Stomach (tissue), 9 donors: ENCODE data around the gene KAT7. TPM values are rescaled to one million over a fixed set of nuclear protein-coding genes. Genes with fewer than 3 reads are reported as not detected.
A peak's percentile ranks its signal among the peaks of the same experiment; 100 is the strongest.

Source experiments
- DNase-seq, 2 donors: peaks; one replicate each; pipeline versions ENCODE4 v3.0.0 to v3.0.0-alpha.2; 2013 to 2019
- H3K27ac ChIP-seq, 5 donors: fragments of 200-600 bp in 4 of 5; sonication (generic) in 4 of 5; one replicate each; pipeline ENCODE4 v1.5.1; 2013 to 2019; ENCODE audit warnings: mild to moderate bottlenecking in 1 of 5, moderate library complexity in 1 of 5
- H3K27me3 ChIP-seq, 3 donors: fragments of 200-600 bp; sonication (generic); one replicate each; pipeline ENCODE4 v1.5.1; 2017 to 2019; ENCODE audit warnings: mixed run types in 1 of 3
- H3K36me3 ChIP-seq, 4 donors: fragments of 200-600 bp; sonication (generic); 1 replicate in 3 of 4; 2 replicates in 1 of 4; pipeline ENCODE4 v1.5.1; 2016 to 2019
- H3K4me1 ChIP-seq, 4 donors: fragments of 200-600 bp; sonication (generic); one replicate each; pipeline ENCODE4 v1.5.1; 2016 to 2019
- H3K4me3 ChIP-seq, 4 donors: fragments of 200-600 bp; sonication (generic) in 3 of 4; one replicate each; pipeline ENCODE4 v1.5.1; 2016 to 2019; ENCODE audit warnings: mild to moderate bottlenecking in 1 of 4
- H3K9me3 ChIP-seq, 4 donors: fragments of 200-600 bp; sonication (generic); one replicate each; pipeline ENCODE4 v1.5.1; 2016 to 2019
- CTCF ChIP-seq, 7 experiments: fragments of 450-650 bp in 4 of 7; fragments of 200-600 bp in 3 of 7; sonication (generic) in 3 of 7; IDR thresholded peaks; one replicate each; pipeline ENCODE4 v1.5.1; 2016 to 2019; ENCODE audit warnings: antibody characterized with exemption in 7 of 7, control low read depth in 2 of 7, mild to moderate bottlenecking in 1 of 7
- EP300 ChIP-seq: sonication (generic); formaldehyde crosslinking; IDR thresholded peaks from one replicate; pipeline ENCODE4 v1.6.1; 2017; ENCODE audit warnings: antibody characterized with exemption
- POLR2A ChIP-seq, 4 donors: fragments of 450-650 bp; IDR thresholded peaks; one replicate each; pipeline ENCODE4 v1.6.1; 2016; ENCODE audit warnings: antibody characterized with exemption in 4 of 4, control low read depth in 2 of 4, mild to moderate bottlenecking in 1 of 4, moderate library complexity in 1 of 4
- POLR2AphosphoS5 ChIP-seq, 3 donors: sonication (generic); formaldehyde crosslinking; IDR thresholded peaks; one replicate each; pipeline ENCODE4 v1.6.1; 2016; ENCODE audit warnings: antibody characterized with exemption in 3 of 3
- whole genome bisulfite sequencing, 5 donors: extraction: QIAGEN DNeasy Blood & Tissue Kit in 3 of 5; methylation state at CpG; one replicate each; pipeline versions ENCODE4 v1.1.5 to v1.1.7; 2013 to 2018; 5-methylcytosine and 5-hydroxymethylcytosine counted together
- intact Hi-C: fragments of 100-400 bp; cut with DNase I; formaldehyde crosslinking; loops from one replicate; pipeline ENCODE4 v1.15.1; 2023; ENCODE audit warnings: low total_unique reads
- polyA plus RNA-seq, 3 donors: library from polyadenylated mRNA; stranded (reverse); fragments of 200-250 nt; gene quantifications; one replicate each; pipeline ENCODE4 v1.2.3, GENCODE V29; 2013
- total RNA-seq, 5 donors: library from RNA; depleted of rRNA; stranded (reverse); fragments of >200 nt; gene quantifications; one replicate each; pipeline versions ENCODE4 v1.1.0 to v1.2.3, GENCODE V29; 2014 to 2016
- donor health status: healthy with polysubstance abuse.
- donor health status: Bipolar disorder and iron deficiency.
- donor health status: healthy.

KAT7 gene
- total and polyA plus RNA-seq, 8 donors: 5.0 to 92.4 (median 16.0) TPM

- H3K4me3 ChIP-seq: no peak overlapping the region
- H3K4me1 ChIP-seq: peaks cover 15 to 46% (median 36%) of the 10 kb centered on the region in 4 donors
- TF ChIP-seq POLR2AphosphoS5 (IDR thresholded peaks at IDR 0.05): no peak
- TF ChIP-seq EP300: no peak
- no peak for TF ChIP-seq POLR2A (IDR thresholded peaks at IDR 0.05)
- no peak for TF ChIP-seq CTCF (IDR thresholded peaks at IDR 0.05)
- H3K27ac ChIP-seq: peak overlapping the region in 4 of 5 donors; percentile 52 to 74 (median 62)
- intact Hi-C loops: no loop called here
- no peaks in the 10 kb centered on the region for H3K27me3 ChIP-seq
- no peaks in the 10 kb centered on the region for H3K36me3 ChIP-seq
- peak in 1 of 2 donors; percentile 69 for DNase-seq
- H3K9me3 ChIP-seq: no peaks in the 10 kb centered on the region
- WGBS, 5 donors: 63 to 79% (median 68%) methylated on average over 8 of the region's 8 CpGs
Observed at GRCh38 chr17:49776551-49777300, 11.8 kb upstream of the KAT7 start.

GRCh38 chr17:49777563-49777962 is 10.9 kb upstream of the KAT7 start:
- Histone ChIP-seq H3K9me3 (no peaks in the 10 kb centered on the region), H3K27me3 (no peaks in the 10 kb centered on the region), H3K4me3 (no peak overlapping the region), H3K4me1 (peaks cover 15 to 48% (median 37%) of the 10 kb centered on the region in 4 donors), H3K27ac (peak overlapping the region in 2 of 5 donors; percentile 52 to 69), H3K36me3 (no peaks in the 10 kb centered on the region)
- TF ChIP-seq EP300 (no peak), POLR2AphosphoS5 (IDR thresholded peaks at IDR 0.05) (no peak), CTCF (IDR thresholded peaks at IDR 0.05) (no peak), POLR2A (IDR thresholded peaks at IDR 0.05) (no peak)
- DNase-seq: no peak
- 67 to 80% (median 76%) methylated on average over 2 of the region's 2 CpGs for WGBS, 5 donors
- intact Hi-C loops: no loop called here

GRCh38 chr17:49779156-49779738 is 9.2 kb upstream of the KAT7 start:
- H3K27ac ChIP-seq: peak overlapping the region in 4 of 5 donors; percentile 43 to 69 (median 47)
- no peak for DNase-seq
- 76 to 86% (median 84%) methylated on average over 2 of the region's 2 CpGs for WGBS, 5 donors
- intact Hi-C loops: no loop called here
- no peak overlapping the region for H3K4me3 ChIP-seq
- peaks cover 15 to 65% (median 51%) of the 10 kb centered on the region in 4 donors for H3K4me1 ChIP-seq
- TF ChIP-seq EP300 (no peak), CTCF (IDR thresholded peaks at IDR 0.05) (no peak), POLR2AphosphoS5 (IDR thresholded peaks at IDR 0.05) (no peak), POLR2A (IDR thresholded peaks at IDR 0.05) (no peak)
- H3K27me3 ChIP-seq: no peaks in the 10 kb centered on the region
- H3K36me3 ChIP-seq: no peaks in the 10 kb centered on the region
- no peaks in the 10 kb centered on the region for H3K9me3 ChIP-seq

DNA sequence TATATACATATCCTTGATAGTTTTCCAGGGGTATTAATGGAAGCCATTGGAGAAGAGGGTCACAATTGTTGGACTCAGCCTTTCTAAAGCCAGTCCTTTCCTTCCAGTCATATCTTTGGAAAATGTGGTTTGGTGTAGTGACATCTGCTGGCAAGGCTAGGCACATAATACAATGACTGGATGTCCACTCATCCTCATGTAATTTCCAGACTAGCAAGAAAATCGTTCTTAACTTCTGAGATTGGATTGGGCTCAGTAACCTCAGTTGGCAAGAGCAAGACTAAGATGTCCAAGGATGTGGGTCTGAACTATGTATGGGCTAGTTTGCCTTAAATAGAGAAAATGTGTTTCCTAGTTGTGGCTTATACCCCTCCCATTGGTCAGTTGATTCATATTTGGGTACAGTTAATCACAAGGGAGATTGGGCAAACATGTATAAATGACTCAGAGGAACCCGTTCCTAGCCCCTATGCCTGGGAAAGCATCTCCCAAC is 8.7 kb upstream of the KAT7 start:
- 0 to 11% (median 2%) methylated on average over 2 of the region's 2 CpGs for WGBS, 5 donors
- Histone ChIP-seq H3K9me3 (no peaks in the 10 kb centered on the region), H3K4me3 (no peak overlapping the region), H3K36me3 (no peaks in the 10 kb centered on the region), H3K27me3 (no peaks in the 10 kb centered on the region), H3K27ac (peak overlapping the region in 4 of 5 donors; percentile 43 to 69 (median 47)), H3K4me1 (peaks cover 15 to 69% (median 54%) of the 10 kb centered on the region in 4 donors)
- peak in 1 of 2 donors; percentile 81 for DNase-seq
- TF ChIP-seq POLR2AphosphoS5 (IDR thresholded peaks at IDR 0.05) (peak in 1 of 3 donors; percentile 76), EP300 (no peak), CTCF (IDR thresholded peaks at IDR 0.05) (peak in 5 of 7 experiments; percentile 38 to 59 (median 47))
- intact Hi-C loops: loop anchor here (5.0 kb wide), 1 partner anchor 72 kb away; the partner anchor contains the start of gene SLC35B1
